Natural killer cell treated with Interleukin-12 subunit alpha and Interleukin-12 subunit beta and Interleukin-15 and Interleukin-18, amount 100 ng/mL, for 72 hours (primary cell): ENCODE measurements around the gene CARS1. TPM values are rescaled to one million over a fixed set of nuclear protein-coding genes. Genes with fewer than 3 reads are reported as not detected.

Experiments used
- ATAC-seq, 2 donors: fragments of 150-1000 bp; cut with Tn5 transposase in 1 of 2; sonication (Bioruptor Pico), chemical (Tn5 transposase) in 1 of 2; 2 replicates each; pipeline ENCODE4 v1.10.0; 2021
- DNase-seq: peaks from one replicate; pipeline ENCODE4 v3.0.0; 2022; ENCODE audit warnings: low spot score
- H3K27ac Mint-ChIP-seq, 2 donors: 1 replicate in 1 of 2; 2 replicates in 1 of 2; pipeline ENCODE4 v1.8.0; 2022; ENCODE audit warnings: mixed read lengths in 2 of 2, mild to moderate bottlenecking in 1 of 2, moderate library complexity in 1 of 2
- H3K27me3 Mint-ChIP-seq, 2 donors: 1 replicate in 1 of 2; 2 replicates in 1 of 2; pipeline ENCODE4 v1.8.0; 2022; ENCODE audit warnings: mixed read lengths in 2 of 2
- H3K36me3 Mint-ChIP-seq: one replicate; pipeline ENCODE4 v1.8.0; 2022; ENCODE audit warnings: mixed read lengths
- H3K4me1 Mint-ChIP-seq, 2 donors: 1 replicate in 1 of 2; 2 replicates in 1 of 2; pipeline ENCODE4 v1.8.0; 2022; ENCODE audit warnings: low read depth in 2 of 2, mixed read lengths in 2 of 2, mild to moderate bottlenecking in 1 of 2
- H3K4me3 Mint-ChIP-seq: one replicate; pipeline ENCODE4 v1.8.0; 2022; ENCODE audit warnings: mixed read lengths
- H3K9me3 Mint-ChIP-seq: 2 replicates; pipeline ENCODE4 v1.8.0; 2022; ENCODE audit warnings: mixed read lengths
- total RNA-seq, 2 donors: library from RNA; stranded (reverse); gene quantifications; one replicate each; pipeline ENCODE4 v1.2.3, GENCODE V29; 2022

The CARS1 gene
- total RNA-seq, 2 donors from 2014 or later: 88.8 to 128 TPM

DNA sequence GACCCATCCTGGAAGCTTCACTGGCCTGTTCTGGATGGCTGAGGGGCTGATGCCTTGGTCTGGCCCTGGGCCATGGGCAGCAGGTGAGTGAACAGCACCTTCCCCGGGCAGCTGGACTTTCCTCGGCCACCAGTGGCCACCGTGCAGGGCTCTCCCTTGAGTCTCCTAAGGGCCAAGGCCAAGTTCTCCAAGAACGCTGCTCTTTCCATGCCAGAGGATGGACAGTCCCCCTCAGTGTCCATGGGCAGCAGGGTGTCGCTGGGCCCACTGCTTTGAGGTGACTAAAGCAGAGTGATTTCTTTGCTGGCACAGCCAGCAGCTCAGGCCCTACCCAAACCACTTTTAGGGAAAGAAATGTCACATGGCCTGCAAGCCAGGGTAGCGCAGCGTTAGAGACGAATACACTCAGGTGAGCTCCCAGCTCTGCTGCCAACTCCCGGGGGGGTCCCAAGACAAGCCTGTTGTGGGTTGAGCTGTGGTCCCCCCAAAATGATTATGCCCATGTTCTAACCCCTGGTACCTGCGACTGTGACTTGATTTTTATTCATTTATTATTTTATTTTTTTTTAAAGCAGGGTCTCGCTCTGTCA lies 3.3 kb upstream of the CARS1 start:
- Mint-ChIP-seq H3K4me3 (no peak overlapping the region), H3K36me3 (no peaks in the 10 kb centered on the region), H3K4me1 (peaks cover 7 to 14% of the 10 kb centered on the region in 2 donors)

DNA sequence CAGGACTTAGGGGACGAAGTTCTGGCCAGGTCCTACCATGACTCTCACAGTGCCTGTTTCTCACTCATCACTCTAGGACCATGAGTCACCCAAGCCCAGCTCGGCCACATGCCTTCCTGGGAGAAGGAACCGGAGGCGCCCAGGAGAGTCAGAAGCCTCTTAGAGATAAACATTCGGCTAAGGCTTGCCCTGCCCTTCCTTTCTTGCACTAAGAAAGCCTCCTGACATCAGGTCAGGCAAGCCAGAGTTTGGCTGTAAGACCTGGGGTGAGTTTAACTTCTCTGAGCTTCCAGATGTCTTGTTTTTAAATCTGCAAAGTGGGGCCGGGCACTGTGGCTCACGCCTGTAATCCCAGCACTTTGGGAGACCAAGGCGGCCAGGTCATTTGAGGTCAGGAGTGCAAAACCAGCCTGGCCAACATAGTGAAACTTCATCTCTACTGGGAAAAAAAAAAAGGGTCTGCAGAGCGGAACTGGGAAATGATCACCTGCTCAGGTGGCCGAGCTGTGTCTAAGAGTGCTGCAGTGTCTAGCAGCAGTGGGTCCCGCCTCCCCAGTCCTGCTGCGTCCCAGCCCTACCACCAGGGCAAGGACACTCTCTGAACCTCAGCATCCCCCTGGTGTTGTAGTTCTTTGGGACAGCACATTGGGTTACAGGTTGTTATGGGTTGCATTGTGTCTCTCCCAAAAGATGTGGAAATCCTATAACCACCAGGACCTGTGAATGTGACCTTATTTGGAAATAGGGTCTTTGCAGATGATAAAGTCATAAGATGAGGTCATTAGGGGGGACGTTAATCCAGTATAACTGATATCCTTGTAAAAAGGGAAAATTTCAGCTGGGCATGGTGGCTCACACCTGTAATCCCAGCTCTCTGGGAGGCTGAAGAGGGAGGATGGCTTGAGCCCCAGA lies 1.8 kb upstream of the CARS1 start:
- Mint-ChIP-seq H3K9me3 (no peaks in the 10 kb centered on the region), H3K4me3 (peak overlapping the region; percentile 12), H3K36me3 (no peaks in the 10 kb centered on the region), H3K27ac (no peak overlapping the region), H3K27me3 (peaks cover under 1 to 3% of the 10 kb centered on the region in 2 donors), H3K4me1 (peaks cover 16 to 25% of the 10 kb centered on the region in 2 donors)
- ATAC-seq: no peak
- no peak for DNase-seq

More for the DNA sequence above, 3.3 kb upstream of the CARS1 start:
- H3K9me3 Mint-ChIP-seq: no peaks in the 10 kb centered on the region
- H3K27ac Mint-ChIP-seq: no peak overlapping the region
- ATAC-seq: no peak
- peaks cover 6 to 11% of the 10 kb centered on the region in 2 donors for H3K27me3 Mint-ChIP-seq
- no peak for DNase-seq

DNA sequence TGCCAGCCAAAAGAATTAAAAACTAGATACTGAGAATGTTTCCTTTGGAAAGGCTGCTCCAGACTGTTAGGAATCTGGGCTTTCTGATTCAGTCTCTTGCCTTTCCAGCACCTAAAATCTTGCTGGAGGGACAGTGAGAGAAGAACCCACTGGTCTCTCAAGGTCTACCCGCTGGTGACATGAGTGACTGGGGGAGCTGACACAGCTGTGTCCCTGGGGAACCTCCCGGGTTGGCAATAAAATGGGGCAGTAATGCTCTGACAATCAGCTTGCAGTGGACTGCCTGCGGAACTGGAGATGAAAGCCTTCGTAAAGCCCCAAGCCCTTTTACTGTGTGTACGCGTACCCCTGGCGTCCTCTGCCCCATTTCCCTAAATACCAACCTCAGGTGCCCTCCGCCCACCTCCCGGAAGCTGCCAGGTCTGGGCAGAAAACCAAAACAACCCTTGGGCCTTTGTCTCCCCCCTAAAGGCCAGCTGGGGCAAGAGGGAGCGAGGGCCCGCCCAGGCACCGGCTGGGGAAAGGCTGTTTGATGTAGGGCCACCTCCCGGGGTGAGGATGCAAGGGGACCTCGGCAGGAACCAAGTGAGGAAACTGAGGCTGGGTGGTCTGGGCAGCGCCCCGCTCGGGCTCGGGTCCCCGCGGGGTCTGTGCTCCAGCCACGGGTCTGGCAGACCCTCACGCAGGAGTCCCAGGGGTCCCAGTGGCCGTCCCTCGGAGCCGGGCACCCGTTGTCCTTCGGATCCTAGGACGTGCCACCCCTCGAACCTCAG lies 741 bp downstream of the CARS1 start:
- H3K9me3 Mint-ChIP-seq: no peaks in the 10 kb centered on the region
- H3K36me3 Mint-ChIP-seq: no peaks in the 10 kb centered on the region
- H3K27me3 Mint-ChIP-seq: no peaks in the 10 kb centered on the region
- peaks cover 16 to 37% of the 10 kb centered on the region in 2 donors for H3K4me1 Mint-ChIP-seq
- peak overlapping the region; percentile 90 for H3K4me3 Mint-ChIP-seq
- ATAC-seq (peak in 1 of 2 donors; percentile 20), DNase-seq (no peak)
- H3K27ac Mint-ChIP-seq: peak overlapping the region; percentile 82 to 85

DNA sequence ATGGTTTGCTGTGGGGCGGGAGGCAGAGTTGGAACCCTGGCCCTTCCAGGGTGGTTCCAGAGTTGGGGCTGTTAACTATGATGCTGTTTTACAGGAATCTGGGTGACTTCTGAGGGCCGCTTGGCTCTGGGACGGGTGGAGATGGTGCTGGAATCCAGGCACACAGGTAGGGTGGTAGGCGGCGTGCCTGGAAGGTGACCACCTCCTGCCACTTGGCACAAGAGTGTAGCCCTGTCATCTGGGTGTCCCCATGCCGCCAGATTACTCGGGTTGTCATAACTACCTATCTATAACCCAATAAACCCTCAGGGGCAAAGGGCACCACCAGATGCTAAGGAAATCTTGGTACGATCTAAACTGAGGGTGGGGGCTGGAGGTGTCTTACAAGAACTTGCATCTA lies 1.3 kb downstream of the CARS1 start:
- Mint-ChIP-seq H3K4me1 (peaks cover 21 to 42% of the 10 kb centered on the region in 2 donors), H3K27ac (peak overlapping the region; percentile 82 to 85), H3K27me3 (no peaks in the 10 kb centered on the region), H3K4me3 (peak overlapping the region; percentile 90), H3K9me3 (no peaks in the 10 kb centered on the region), H3K36me3 (no peaks in the 10 kb centered on the region)
- ATAC-seq (no peak), DNase-seq (no peak)

DNA sequence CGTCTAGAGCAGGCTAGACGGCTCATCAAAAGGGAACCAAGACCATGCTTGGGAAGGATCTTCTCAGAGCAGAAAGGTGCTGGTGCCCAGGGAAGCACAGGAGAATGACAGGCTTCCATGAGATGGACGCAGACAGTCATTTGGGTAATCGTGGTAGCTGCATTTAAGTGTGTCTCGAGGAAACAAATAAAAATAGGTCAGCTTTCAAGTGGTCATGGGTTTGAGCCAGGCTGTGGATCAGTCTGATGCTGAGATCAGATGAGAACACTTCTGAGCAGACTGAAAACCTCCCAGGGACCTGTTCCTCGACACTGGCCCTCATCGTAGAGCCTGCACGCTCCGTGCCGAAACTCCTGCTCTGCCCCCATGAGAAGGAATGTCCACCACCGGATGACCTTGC lies 4.7 kb downstream of the CARS1 start:
- peaks cover 39 to 56% of the 10 kb centered on the region in 2 donors for H3K4me1 Mint-ChIP-seq
- no peaks in the 10 kb centered on the region for H3K36me3 Mint-ChIP-seq
- H3K4me3 Mint-ChIP-seq: no peak overlapping the region
- no peak for DNase-seq
- no peak for ATAC-seq
- peak overlapping the region in 1 of 2 donors; percentile 60 for H3K27ac Mint-ChIP-seq
- no peaks in the 10 kb centered on the region for H3K9me3 Mint-ChIP-seq
- H3K27me3 Mint-ChIP-seq: no peaks in the 10 kb centered on the region

DNA sequence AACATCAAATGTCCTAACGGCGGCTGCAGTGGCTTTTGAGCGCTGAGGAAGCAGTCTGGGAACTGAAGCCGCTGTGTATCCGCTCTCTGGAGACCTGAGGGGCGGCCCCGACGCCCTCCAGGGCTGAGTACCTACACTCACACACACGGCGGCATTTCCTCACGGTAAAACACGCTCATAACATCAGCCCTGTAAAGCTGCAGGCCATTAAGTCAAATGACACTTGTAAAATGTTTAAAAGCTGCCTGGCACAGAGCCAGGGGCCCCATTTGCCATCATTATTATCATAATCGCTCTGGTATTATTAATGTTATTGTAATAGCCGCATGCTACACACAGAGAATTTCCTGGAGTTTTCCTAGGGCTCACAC lies 5.1 kb downstream of the CARS1 start:
- no peaks in the 10 kb centered on the region for H3K9me3 Mint-ChIP-seq
- ATAC-seq (no peak), DNase-seq (no peak)
- no peaks in the 10 kb centered on the region for H3K27me3 Mint-ChIP-seq
- no peaks in the 10 kb centered on the region for H3K36me3 Mint-ChIP-seq
- no peak overlapping the region for H3K4me3 Mint-ChIP-seq
- peaks cover 39 to 53% of the 10 kb centered on the region in 2 donors for H3K4me1 Mint-ChIP-seq
- H3K27ac Mint-ChIP-seq: no peak overlapping the region

DNA sequence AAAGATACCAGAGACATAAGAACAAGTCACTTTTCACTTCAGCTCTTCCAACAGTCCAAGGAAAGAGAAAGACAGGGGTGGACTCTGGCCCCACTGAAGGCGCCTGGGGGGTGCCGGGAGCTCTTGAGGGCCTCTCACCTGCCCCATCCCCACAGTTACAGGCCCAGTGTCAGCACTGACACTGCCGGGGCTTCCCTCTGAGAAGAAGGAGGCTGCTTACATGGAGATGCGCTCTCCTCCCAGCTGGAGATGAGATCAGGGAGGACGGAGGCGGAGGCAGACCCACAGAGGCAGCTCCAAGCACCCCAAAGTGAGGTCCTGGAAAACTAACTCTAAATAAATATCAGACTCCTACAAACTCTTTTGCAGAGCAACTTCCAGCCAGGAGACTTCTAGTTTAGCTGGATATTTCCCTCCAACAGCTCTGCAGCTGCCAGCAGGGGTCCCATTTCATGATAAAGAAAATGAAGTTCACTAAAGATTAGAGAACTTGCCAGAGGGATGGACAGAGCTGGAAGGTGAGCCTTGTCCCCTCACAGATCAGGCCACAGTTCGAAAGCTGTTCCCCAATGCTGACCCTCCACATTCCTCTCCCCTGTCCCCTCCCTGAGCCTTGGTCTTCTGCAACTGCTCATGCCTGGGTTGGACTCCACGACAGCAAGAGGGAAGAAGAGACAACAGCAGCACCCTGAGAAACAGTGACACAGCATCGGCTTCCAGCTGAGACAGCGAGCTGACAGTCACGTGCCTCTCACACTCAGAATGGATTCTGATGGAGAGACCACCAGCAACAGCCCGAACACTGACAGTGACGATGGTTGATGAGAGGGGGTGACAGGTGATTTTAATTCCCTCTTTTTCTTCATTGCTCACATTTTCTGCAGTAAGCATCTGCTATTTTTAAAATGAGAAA lies 5.8 kb downstream of the CARS1 start:
- no peaks in the 10 kb centered on the region for H3K27me3 Mint-ChIP-seq
- DNase-seq (no peak), ATAC-seq (no peak)
- H3K27ac Mint-ChIP-seq: peak overlapping the region; percentile 39 to 88
- H3K4me1 Mint-ChIP-seq: peaks cover 39 to 53% of the 10 kb centered on the region in 2 donors
- no peaks in the 10 kb centered on the region for H3K9me3 Mint-ChIP-seq
- peak overlapping the region; percentile 68 for H3K4me3 Mint-ChIP-seq
- H3K36me3 Mint-ChIP-seq: no peaks in the 10 kb centered on the region

DNA sequence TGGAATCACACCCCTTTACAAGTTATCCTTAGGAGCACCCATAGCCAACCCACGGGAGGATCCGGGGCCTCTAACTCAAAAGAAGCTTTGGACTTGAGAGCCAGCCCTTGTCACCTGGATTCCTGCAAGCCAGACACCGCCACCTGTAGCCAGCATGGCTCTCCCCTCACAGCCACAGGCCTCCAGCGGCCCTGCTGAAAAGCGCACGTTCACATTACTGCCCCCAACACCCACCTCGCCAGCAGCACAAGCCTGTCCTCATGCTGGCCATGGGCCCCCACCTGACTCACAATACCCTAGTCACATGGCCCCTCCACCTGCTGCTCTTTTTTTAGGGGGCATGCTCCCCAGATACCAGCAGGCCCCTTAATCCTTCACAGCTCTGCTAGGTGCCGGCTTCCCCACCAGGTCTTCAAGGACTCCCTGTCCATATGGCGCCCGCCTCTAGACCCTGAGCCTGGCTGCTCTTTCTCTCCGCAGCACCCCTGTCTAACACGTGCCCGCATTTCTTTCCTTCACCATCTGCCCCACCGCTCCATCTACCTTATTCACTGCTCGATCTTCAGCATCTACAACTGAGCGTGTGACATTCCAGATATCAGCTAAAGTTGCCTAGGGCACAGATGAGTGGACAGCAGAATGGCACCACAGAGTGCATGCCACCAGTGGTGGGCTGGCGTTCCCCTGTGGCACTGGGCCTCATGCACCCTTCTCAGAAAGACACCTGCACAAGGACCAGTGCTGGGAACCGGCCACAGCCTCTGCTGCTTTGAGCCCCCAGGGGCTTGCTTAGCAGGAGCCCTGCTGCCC lies 6.6 kb downstream of the CARS1 start:
- Mint-ChIP-seq H3K4me1 (peaks cover 32 to 48% of the 10 kb centered on the region in 2 donors), H3K36me3 (no peaks in the 10 kb centered on the region), H3K4me3 (peak overlapping the region; percentile 68), H3K27ac (peak overlapping the region; percentile 88 to 90), H3K27me3 (no peaks in the 10 kb centered on the region), H3K9me3 (no peaks in the 10 kb centered on the region)
- DNase-seq: no peak
- no peak for ATAC-seq

DNA sequence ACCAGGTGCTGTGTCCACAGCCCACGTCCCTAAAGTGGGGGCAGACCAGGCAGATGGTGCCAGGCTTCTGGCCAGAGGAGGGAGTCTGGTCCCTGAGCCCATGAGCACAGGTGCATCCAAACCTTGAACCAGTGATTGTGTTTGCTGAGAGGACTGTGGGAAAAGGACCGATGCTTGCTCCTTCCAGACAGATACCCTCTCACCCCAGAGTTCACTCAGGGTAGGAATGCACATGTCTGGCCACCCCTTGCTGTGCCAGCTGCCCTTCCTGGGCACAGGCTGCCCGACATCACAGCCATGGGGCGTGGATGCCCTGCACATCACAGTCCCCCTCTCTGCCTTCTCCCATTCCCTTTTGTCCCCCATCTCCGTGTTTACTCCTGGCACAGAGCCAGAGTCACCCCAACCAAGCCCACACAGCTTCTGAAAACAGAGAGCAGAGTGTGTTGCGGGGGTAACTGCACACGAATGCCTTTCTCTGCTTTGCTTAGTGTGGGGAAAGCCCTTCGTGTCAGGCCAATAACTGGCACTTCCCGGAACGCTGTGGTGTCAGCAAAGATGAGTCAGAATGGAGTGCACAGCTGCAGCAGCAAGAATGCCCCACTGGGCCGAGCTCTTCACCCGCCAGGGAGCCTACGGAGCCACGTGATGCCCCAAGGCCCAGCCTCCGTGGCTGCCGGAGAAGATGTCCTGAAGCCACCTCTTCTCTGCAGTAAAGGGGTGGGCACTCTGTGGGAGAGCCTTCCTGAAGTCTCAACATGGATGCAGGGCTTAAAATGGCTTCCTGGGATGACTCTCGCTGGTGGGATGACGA lies 7.6 kb downstream of the CARS1 start:
- H3K36me3 Mint-ChIP-seq: no peaks in the 10 kb centered on the region
- H3K27ac Mint-ChIP-seq: peak overlapping the region; percentile 88 to 90
- peak overlapping the region; percentile 68 for H3K4me3 Mint-ChIP-seq
- peak; percentile 82 to 95 for ATAC-seq
- H3K27me3 Mint-ChIP-seq: no peaks in the 10 kb centered on the region
- H3K9me3 Mint-ChIP-seq: no peaks in the 10 kb centered on the region
- no peak for DNase-seq
- H3K4me1 Mint-ChIP-seq: peaks cover 23 to 46% of the 10 kb centered on the region in 2 donors

DNA sequence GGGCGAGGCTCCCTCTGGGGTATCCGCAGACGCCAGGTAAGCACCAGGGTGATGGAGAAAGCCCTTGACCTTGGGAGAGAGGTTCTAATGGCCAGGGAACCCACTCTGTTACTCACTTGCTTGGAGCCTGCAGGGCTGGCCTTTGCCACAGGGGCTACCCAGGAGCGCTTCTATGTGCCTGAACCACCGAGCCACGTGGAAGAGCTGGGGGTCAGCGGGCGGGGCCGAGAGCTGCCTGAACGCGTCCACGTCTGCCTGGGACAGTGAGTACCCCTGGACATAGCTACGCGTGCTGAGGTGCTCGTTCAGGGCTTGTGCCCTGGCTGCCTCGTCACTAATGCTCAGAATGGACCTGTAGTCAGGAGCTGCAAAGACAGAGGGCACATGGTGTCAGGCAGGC lies 9.6 kb downstream of the CARS1 start:
- Mint-ChIP-seq H3K27ac (peak overlapping the region in 1 of 2 donors; percentile 28), H3K36me3 (no peaks in the 10 kb centered on the region)
- no peak for ATAC-seq

DNA sequence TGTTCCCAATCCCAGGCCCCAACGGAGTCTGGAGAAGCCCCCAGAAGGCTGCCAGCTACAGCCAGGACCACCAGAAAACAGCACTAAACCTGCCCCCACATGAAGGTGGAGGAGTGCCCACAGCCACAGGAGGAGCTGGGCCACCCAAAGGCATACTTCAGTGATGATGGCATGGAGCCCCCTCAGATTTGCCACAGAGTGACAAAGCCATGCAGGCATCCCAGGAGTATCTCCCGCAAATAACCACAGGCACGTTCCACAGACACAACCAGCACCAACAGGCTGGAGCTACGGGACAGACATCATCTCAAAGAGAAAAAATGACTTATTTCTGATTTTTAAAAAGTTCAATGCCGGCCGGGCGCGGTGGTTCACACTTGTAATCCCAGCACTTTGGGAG lies 10.6 kb downstream of the CARS1 start:
- Mint-ChIP-seq H3K27ac (peak overlapping the region in 1 of 2 donors; percentile 28), H3K9me3 (no peaks in the 10 kb centered on the region), H3K36me3 (no peaks in the 10 kb centered on the region), H3K27me3 (no peaks in the 10 kb centered on the region), H3K4me3 (no peak overlapping the region), H3K4me1 (peaks cover 26 to 40% of the 10 kb centered on the region in 2 donors)
- DNase-seq (no peak), ATAC-seq (no peak)

More for the DNA sequence above, 9.6 kb downstream of the CARS1 start:
- Mint-ChIP-seq H3K9me3 (no peaks in the 10 kb centered on the region), H3K4me1 (peaks cover 26 to 41% of the 10 kb centered on the region in 2 donors), H3K27me3 (no peaks in the 10 kb centered on the region), H3K4me3 (no peak overlapping the region)
- no peak for DNase-seq

DNA sequence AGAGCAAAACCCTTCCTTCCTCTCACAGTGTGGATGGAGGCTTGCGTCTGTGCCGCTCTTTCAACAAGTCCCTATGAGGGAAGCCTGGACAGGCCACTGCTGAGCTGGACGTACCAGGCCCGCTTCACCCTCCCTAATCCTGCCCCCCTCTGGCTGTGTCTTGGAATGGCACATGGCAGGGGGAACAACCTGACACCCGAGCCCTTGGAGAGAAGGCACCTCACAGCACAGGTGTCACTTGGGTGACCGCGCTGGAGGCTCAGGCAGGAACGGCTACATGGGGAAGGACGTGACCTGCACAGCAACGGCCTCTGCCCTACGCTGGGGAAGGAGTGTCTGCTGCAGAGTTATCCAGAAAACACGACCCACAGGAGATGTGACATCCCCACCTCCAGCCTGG lies 11.0 kb downstream of the CARS1 start:
- H3K9me3 Mint-ChIP-seq: no peaks in the 10 kb centered on the region
- no peak for DNase-seq
- no peak for ATAC-seq
- no peak overlapping the region for H3K4me3 Mint-ChIP-seq
- no peaks in the 10 kb centered on the region for H3K27me3 Mint-ChIP-seq
- H3K27ac Mint-ChIP-seq: no peak overlapping the region
- H3K36me3 Mint-ChIP-seq: no peaks in the 10 kb centered on the region
- peaks cover 25 to 37% of the 10 kb centered on the region in 2 donors for H3K4me1 Mint-ChIP-seq
